EH (cell line): ENCODE measurements around the gene CYB5R3.
"Not testable (repeated sequence)": the region's sequence is repeated elsewhere in the genome, so short reads cannot be mapped to it uniquely, and the experiment has no call there.

Source experiments
- DNase-seq: peaks from one replicate; pipeline ENCODE4 v3.0.0-alpha.2; 2015; ENCODE audit warnings: low read depth

Gene CYB5R3

GRCh38 chr22:42602470-42602869 lies 46.7 kb downstream of the CYB5R3 start:
- no peak for DNase-seq

- DNase-seq: no peak
Measured at GRCh38 chr22:42601879-42602465, 47.2 kb downstream of the CYB5R3 start.

DNA sequence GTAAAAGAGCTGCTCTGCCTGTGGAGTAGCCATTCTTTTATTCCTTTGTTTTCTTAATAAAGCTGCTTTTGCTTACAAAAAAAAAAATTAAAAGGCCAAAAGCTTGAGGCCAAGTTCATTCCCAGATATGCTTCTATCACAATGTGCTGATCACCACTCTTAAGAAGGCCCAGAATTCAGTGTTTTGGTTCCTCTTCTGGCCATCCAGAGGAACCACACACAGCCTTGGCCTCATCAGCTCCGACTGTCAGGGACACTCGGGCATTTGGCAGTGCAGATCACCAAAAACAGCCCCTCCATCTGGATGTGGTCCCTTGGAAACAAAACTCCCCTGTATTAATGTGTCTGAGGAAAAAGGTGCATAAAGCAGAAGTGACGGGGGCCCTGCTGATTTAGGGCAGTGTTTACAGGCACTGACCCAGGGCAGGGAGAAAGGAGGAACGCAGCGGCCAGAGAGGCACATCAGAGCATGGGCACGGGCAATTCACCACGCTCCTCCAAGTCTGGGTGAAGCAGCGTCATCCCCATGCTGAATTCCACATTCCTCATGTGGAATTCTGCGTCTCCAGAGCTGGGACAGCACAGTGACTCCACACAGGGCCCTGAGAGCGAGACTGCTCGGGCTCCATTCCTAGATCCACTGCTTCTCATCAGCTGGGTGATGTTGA lies 52.2 kb downstream of the CYB5R3 start:
- DNase-seq: no peak

GRCh38 chr22:42596336-42596735 lies 52.9 kb downstream of the CYB5R3 start:
- no peak for DNase-seq

DNA sequence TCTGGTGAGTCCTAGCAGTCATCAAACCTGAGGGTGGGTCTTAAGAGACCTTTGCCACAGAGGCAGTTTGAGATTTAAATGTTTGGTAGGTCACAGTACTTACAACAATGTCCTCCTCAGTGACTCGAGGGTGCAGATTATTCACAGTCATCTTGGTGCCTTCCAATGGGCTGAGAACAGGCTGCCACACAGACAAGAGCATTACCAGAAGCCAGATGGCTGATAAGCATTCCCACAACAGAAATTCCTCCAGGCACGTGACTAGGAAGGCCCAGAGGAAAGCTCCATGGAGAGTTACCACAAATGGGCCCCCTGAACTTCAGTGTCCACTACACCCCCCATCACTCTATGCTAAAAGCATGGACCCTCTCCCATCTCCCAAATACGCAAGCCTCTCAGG lies 53.8 kb downstream of the CYB5R3 start:
- DNase-seq: peak; percentile 24

DNA sequence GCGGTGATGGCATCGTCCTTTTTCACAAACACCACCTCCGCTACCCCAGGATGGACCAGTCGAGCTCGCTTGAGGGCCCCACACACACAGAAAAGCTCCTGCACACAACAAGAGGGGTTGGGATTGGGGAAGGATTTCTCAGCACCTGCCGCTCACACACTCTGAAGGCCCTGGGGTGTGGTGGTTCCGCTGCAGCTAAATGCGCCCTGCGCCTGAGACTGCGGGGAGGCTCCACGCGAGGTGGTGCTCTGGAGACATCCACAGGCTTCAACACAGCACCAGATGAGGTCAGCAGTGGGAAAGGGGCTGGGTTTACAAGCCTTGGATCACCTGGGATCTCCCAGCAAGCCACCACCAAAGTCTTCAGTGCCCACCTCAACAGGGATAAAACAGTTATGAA lies 57.2 kb downstream of the CYB5R3 start:
- DNase-seq: no peak

GRCh38 chr22:42587588-42588175 lies 61.5 kb downstream of the CYB5R3 start:
- DNase-seq: no peak

GRCh38 chr22:42586381-42586780 lies 62.8 kb downstream of the CYB5R3 start:
- no peak for DNase-seq

DNA sequence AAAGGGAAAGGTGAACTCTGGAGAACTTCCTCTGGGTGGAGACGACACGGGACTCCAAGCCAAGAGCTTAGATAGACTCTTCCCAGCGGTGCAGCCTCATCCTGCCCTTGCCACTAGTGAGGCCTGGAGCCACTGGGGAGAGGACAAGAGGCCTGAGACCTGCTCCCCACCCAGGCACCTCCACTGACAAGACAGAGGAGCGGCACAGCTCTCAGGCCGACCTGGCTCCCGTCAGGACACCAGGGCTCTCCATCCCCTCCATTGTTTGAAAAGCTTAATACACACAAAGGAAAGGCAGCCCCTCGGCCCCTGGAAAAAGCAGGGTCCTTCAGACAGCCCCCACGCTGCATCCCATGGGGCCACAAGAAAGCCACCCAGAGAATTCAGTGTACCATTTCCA lies 64.1 kb downstream of the CYB5R3 start:
- DNase-seq: no peak

- DNase-seq: no peak
Measured at GRCh38 chr22:42584364-42584940, 64.7 kb downstream of the CYB5R3 start.

DNA sequence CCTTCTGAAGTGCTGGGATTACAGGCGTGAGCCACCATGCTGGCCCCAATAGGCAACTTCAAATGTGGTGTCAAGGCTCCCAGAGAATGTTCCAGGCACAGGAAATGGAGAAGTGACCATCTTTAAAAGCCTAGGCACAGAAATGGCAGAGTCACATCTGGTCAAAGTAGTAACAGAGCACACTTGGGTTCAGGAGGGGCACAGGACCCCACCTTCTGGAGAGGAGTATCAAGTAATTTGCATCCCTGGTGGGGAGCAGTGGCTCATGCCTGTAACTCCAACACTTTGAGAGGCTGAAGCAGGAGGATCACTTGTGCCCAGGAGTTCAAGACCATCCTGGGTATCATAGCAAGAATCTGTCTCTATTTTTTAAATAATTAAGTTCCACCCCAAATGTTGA lies 66.2 kb downstream of the CYB5R3 start:
- no peak for DNase-seq

DNA sequence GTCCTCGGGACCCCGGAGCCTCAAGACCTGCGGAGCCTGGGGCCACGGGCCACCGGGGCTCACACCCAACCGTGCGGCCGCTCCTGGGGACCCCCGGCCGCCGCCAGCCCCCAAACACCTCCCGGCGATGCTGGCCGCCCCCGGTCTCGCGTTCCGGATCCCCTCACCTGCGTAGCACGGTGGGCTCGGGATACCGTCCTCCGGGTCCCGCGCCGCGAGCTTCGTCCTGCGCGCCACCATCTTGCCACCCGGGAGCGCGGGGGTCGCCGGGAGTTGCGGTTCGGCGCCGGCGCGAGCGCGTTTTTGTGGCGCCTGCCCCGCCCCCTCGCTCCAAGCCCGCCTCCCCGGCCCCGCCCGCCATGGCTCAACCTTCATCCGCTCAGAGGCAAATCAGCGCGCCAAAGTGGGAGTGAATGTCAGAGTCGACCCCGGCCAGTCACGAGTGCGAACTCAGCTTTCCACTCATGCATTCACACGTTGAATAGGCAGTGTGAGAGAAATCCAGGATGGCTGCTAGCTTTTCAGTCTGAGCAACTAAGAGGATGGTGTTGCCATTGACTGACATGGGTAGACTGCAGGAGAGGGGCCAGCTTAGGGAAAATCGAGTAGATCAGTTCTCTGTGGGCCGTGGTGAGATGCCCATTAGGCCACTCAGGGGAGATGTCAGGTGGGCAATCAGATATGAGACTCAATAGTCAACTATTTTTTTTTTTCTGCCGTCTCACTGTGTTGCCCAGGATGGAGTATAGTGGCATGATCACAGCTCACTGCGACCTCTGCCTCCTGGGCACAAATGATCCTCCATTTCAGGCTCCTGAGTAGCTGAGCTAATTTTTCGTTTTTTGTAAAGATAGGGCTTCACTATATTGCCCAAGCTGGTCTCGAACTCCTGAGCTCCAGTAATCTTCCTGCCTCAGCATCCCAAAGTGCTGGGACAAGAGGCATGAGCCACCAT lies 67.2 kb downstream of the CYB5R3 start:
- DNase-seq: peak; percentile 72

- DNase-seq: not testable (repeated sequence)
Measured at GRCh38 chr22:42581194-42581761, 67.9 kb downstream of the CYB5R3 start.

DNA sequence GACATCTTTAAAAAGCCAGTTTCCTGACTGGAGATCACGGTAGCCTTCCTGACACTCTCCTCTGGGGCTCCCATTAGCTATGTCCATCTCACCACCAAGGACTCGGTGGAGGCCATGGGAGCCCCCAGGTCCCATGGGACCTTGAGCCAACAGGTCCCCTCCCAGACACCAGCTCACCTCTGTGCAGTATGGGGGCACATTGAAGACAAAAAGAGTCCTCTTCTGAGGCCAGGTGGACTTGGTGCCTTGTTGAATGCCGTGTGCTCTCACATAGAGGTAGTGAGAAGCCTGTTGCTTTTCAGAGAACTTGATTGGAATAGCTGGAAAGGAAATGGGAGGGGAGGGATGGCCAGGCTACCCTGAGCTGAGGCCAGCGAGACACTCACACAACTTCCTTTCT lies 69.2 kb downstream of the CYB5R3 start:
- not testable (repeated sequence) for DNase-seq

- no peak for DNase-seq
Measured at GRCh38 chr22:42577623-42578240, 71.5 kb downstream of the CYB5R3 start.

- DNase-seq: not testable (repeated sequence)
Measured at GRCh38 chr22:42577141-42577540, 72.1 kb downstream of the CYB5R3 start.

GRCh38 chr22:42575996-42576574 lies 73.1 kb downstream of the CYB5R3 start:
- DNase-seq: not testable (repeated sequence)

GRCh38 chr22:42574468-42574867 lies 74.7 kb downstream of the CYB5R3 start:
- not testable (repeated sequence) for DNase-seq

DNA sequence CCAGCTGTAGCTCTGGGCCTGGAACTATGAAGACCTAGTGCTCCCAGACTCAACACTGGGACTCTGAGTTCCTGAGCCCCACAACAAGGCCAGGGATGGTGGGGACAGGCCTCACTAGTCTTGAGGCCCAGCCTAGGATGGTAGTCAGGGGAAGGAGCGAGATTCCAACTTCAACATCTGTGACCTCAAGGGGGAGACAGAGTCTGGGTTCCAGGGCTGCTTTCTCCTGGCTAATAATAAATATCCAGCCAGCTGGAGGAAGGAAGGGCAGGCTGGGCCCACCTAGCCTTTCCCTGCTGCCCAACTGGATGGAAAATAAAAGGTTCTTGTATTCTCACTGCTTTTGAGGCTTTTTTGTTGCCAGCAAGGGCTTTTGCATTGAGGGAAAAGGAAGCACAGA lies 75.1 kb downstream of the CYB5R3 start:
- not testable (repeated sequence) for DNase-seq

DNA sequence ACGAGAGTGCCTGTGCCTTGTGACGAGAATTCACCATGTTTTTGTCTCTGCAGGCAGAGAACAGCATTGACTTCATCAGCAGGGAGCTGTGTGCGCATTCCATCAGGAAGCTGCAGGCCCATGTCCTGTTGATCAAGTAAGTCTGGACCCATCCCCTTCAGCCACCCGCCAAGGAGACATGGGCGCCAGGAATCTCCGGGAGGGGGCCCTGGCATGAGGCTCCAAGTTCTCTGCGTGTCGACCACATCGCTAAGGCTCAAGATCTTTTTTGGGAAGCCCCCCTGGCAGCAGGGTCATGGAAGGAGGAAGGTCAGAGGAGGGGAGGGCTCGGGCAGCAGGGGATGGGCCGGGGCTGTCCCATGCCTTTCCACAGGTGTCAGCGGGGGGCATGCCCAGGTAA lies 78.1 kb downstream of the CYB5R3 start:
- not testable (repeated sequence) for DNase-seq

- not testable (repeated sequence) for DNase-seq
Measured at GRCh38 chr22:42570580-42570979, 78.6 kb downstream of the CYB5R3 start.
